D341Med (cell line): ENCODE results near the gene ZBTB20.

Experiments
- DNase-seq: peaks from one replicate; pipeline ENCODE4 v3.0.0; 2012; ENCODE audit warnings: low spot score

The ZBTB20 gene

DNA sequence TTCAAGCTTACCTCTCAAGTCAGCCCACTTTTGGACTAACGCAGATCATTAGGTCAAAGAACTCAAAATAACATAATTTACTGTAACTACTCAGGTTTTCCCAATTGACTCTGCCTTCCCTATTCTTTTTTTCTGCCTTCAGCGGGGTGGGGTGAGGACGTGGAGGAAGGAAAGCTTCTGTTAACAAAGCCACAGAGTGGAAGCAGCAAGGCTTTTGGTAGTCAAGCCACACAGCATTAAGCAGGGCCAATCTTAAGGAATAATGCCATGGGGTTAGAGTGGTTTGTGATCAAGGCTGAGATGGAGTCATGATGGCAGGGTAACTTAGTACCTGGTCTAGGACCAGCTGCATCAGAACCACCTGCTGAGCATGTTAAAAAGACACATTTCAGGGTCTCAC, 575.7 kb downstream of the ZBTB20 start:
- DNase-seq, result no peak

DNA sequence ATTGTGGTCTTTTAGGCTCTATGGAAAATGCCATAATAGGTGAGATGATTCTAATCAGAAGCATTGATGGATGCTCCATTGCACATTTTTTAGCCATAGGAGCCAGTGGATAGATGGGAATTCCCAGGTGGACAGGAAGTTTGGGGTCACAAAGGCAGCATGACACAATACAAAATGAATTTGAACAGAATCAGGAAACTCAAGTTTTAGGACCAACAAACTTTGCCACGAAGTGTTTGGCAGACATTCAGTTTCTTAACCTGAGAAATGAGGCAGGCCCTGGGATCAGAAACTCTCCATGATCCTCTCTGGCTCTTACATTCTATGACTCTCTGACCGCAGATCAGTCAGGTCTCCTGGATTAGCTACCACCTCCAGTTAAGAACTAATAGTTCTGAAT, 577.9 kb downstream of the ZBTB20 start:
- DNase-seq, result no peak

DNA sequence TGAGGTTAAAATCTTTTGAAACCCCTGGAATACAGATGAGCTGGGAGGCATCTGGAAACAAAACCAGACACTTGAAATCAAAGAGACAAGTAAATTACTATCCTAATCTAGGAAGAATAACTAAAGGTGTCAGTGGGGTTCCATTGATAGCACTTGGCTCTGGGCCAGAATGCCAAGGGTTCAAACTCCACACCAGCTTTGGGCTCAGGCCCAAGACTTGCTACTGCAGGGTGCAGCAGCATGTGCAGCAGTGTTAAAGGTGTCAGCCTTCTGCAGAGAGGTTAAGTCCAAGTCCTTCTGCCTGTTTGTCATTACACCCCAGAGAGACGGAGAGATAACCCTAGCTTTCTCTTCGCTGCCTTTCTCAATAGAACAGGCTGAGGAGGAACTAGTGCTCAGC, 579.3 kb downstream of the ZBTB20 start:
- no peak for DNase-seq

DNA sequence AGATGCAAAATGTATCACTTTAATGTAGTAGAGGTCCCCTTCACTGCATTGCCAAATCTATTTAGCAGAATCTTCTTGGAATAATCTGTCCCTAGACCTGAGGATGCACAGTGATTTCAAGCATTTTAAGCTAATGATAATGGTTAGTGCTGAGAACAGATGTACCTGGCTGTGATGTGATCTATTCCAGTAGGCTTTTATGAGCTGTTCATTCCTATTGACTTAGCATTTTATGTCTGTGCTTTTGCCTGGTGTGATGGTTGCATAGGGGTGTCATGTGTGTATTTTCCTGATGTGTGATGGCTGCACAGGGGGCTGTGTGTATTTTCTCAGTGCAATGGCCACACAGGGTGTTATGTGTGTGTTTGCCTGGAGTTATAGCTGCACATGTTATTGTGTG, 580.3 kb downstream of the ZBTB20 start:
- no peak for DNase-seq

DNA sequence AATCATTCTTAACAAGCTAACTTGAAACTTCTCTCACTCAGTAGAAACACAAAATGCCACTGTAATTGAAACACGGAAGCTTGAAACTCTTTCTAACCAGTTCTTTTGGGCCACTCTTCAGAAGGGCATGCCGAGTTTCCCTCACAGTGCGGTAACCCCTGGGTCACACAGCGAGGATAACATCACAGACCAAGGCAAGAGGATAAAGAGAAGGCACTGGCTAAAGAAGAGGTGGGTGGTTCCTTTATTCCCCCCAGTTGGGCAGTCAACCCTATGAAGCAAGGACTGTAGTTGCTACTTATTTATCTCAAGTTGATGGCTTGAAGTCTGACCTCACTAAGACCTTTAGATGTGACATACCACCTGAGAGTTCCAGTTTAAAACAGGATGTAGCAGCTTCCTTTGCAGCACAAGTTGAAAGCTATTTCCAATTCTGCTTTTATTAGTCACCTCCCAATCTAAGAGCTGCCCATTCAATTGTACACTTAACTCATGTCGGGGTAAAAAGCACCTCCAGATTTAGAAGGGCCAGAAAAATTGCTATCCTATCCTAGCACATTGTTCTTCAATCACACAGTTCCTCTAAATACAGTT, 580.8 kb downstream of the ZBTB20 start:
- DNase-seq, result no peak

DNA sequence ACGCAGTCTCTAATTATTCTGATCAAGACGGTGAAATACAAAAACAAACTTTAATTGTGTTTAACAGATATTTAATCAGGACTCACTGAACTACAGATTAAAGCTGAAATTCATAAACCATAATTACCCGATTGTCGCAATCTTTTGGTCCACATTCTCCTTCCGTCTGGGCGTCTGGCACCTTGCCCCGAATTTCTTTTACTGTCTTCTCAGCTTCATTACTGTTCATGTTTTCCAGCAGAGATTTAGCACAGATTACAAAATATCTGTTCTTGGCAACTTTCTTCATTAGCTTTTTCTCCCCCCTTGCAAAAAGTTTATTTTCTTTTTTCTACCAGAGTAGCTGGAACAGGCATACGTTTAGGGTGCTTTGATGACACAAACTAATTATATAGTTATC, 581.9 kb downstream of the ZBTB20 start:
- no peak for DNase-seq

GRCh38 chr3:114563720-114564119, 583.4 kb downstream of the ZBTB20 start:
- no peak for DNase-seq

- no peak for DNase-seq
Measured at GRCh38 chr3:114562557-114562956, 584.5 kb downstream of the ZBTB20 start.

DNA sequence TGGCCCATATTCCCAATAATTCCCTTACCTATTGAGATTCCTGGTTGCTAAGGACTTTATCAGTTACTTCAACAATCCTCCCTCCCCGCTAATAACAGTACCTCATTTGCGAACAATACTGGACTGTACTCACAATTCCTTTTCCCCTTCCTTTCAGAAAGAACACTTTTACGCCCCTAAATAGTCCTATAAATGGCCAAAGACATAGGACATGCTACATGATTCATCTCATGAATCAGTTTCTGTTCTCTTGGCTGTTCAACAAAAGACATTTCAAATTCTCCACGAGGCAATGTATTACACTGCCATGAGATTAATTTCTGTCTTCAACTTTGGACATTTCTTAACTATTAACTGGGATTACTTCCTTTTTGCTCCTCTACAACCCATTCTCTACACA, 588.8 kb downstream of the ZBTB20 start:
- no peak for DNase-seq

- no peak for DNase-seq
Measured at GRCh38 chr3:114557791-114558190, 589.3 kb downstream of the ZBTB20 start.

DNA sequence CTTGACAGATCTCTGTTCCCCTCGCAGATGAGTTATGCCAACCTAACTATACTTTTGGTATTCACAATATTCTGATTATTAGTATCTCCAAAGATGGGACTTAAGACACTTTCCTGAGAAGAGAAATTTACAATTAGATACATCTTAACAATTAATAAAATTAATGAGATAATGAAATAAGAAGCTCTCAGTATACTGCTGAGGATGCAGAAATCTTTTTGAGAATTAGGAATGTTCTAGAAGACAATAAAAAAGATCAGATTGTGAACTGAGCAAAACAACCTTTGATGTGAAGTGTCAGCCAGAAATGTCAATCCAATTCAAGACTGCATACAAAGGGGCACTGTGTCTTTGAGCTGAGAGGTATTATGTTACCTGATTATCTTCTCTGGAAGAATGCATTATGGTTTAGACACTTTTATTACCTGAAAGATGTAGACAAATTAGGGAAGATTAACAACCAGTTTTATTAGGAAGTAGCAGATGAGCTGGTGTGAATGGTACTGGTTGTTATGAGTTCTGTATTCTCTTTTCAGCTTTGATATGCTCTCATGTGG, 590.4 kb downstream of the ZBTB20 start:
- DNase-seq, result no peak

GRCh38 chr3:114554731-114555130, 592.4 kb downstream of the ZBTB20 start:
- DNase-seq, result no peak

- no peak for DNase-seq
Measured at GRCh38 chr3:114553949-114554593, 593.0 kb downstream of the ZBTB20 start.

DNA sequence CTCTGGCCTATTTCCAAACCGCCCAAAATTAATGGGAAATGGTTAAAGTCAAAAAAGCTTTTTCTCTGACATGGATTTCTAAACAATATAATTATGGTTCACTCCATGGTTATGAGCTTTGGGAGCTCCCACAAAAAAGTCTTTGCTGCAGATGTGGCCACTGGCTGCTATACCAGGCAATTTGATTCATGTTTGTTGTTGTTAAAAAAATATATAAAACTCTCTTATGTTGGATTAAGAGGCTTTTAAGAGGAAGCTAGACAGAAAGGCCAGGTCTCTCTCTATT, 594.6 kb downstream of the ZBTB20 start:
- no peak for DNase-seq

- no peak for DNase-seq
Measured at GRCh38 chr3:114551770-114552526, 595.1 kb downstream of the ZBTB20 start.

GRCh38 chr3:114550165-114550564, 596.9 kb downstream of the ZBTB20 start:
- DNase-seq, result no peak

DNA sequence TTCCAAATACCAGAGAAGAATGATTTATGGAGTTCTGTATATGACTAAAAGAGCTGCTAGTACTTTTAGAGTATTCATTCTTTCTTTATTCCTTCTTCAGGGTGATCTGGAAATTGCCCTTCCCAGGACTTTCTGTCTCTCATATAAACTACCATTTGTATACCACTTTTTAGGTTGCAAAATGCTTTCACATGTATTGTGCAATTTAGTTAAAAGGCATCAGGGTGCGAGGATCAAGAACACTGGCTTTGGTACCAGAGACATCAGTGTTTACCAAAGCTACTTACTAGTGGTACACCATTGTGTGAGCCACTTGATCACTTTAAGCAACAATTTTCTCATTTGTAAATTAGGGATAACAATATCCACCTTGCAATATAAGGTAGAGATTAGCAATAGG, 601.9 kb downstream of the ZBTB20 start:
- DNase-seq, result no peak

GRCh38 chr3:114542359-114542758, 604.7 kb downstream of the ZBTB20 start:
- no peak for DNase-seq

DNA sequence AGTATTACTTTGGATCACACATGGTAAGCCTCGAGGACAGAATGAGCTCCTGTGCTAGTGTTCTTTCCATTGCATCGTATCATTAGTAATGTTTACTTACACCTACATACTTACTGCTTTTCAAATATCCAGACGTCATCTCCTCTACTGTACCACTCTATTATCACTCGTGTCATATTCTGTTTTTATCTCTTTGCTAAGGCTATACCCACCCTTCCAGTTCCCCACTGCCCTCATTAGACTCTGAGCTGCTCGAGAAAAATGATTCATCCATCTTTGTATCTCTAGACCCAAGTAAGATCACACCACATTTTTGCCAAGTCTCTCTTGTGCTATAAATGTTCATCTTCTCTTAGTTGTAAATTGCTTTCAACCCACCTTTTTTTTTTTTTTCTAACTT, 607.6 kb downstream of the ZBTB20 start:
- no peak for DNase-seq

DNA sequence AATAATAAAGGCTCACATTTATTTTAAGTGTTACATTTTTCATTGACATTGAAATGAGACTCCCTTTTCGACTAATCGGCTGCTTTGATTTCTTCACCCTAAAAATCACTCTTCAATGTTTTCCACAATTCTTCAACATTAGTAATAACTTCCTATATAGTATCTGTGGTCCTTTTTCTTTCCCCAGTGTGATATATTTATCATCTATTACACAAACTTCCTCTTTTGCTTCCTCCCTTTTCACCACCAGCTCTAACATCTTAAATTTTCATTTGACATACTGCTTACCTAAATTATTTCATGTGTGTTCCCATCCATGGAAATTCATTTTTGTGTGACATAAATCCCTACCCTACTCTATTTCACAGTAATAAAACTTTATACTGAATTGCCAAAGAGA, 608.9 kb downstream of the ZBTB20 start:
- DNase-seq, result no peak

DNA sequence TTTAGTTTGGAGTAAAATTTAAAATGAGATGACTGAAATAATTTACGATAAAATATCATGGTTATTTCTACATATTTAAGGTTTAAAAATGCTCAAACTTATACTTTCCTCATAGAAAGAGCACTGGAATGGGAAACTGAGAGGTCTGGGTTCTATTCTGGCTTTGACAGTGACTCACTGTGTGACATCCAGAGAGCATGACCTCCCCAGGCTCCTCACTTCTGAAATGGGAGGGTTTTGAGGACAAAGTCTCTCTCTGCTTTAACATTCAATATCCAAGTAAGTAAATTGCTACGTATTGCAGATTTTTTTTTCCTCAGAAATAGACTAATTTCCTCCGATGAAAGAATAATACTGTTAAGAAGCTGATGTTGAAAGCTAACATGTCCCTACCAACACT, 618.6 kb downstream of the ZBTB20 start:
- no peak for DNase-seq

DNA sequence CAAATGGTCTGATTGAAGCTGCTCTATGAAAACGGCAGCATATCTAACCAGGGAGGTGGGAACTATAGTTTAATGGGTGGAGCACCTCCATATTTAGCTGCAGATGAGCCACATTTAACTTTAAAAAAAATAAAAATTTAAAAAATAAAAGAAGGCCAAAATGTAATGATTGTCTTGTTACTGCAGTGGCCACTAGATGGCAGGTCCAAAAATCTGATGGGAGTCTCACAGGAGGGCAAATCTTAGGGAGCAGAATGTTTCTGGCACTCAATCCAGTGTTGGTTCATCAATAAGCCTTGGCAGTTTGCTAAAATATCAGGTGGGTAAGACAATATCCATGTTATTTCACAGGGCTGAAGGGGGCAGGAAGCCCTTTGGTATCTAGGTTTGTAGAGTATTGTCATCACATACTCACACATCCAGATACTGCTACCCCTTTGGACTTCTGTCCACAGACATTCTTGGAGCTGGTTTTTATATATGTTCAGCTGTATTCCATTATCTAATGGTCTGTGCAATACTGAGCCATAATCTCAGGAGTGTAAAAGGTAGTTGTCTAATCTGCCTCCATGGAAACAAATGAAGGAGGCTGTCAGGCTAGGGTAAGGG, 619.9 kb downstream of the ZBTB20 start:
- no peak for DNase-seq

DNA sequence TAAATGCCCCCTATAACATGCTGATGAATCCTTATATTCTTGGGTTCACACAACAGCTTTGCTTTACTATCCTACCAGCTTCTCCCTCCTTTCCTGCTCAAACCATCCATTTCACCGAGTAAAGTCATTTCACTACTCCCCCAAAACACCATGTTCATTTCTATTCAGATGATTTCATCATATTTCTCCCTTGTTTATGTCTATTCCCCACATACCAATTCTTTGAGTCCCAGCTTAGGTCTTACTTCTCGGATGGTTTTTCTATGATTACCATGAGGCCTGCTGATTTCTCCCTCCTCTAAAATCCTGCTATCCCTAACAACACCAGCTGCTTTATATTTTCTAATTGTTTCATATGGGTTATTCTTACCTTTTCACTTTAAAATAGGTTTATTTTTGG, 621.8 kb downstream of the ZBTB20 start:
- no peak for DNase-seq
